CD4-positive, alpha-beta T cell treated with Interleukin-15 for 4 hours (primary cell): ENCODE data around the gene EFCAB13.
"Not testable (repeated sequence)": the region's sequence is repeated elsewhere in the genome, so short reads cannot be mapped to it uniquely, and the experiment has no call there.

Experiments
- DNase-seq: peaks from one replicate; pipeline ENCODE4 v3.0.0-alpha.2; 2020; ENCODE audit warnings: low spot score

EFCAB13 gene

DNA sequence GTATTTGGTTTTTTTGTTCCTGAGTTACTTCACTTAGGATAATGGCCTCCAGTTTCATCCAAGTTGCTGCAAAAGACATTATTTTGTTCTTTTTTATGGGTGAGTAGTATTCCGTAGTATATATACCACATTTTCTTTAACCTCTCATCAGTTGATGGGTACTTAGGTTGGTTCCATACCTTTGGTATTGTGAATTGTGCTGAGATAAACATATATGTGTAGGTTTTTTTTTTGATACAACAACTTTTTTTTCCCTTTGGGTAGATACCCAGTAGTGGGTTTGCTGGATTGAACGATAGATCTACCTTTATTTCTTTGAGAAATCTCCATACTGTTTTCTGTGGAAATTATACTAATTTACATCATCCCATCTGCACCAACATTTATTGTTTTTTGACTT is 6.8 kb downstream of the EFCAB13 start:
- no peak for DNase-seq

DNA sequence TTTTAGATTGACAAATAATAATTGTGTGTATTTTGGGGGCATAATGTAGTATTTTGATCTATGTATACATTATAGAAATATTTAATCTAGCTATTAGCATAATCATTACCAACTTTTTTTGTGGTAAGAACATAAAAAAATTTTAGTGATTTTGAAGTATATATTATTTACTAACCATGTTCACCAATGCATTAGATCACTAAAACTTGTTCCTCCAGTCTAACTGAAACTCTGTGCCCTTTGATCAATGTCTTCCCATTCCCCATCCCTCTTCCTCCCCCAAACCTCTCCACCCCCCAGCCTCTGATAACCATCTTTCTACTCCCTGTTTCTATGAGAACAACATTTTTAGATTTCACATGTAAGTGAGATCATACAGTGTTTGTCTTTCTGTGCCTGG is 8.5 kb downstream of the EFCAB13 start:
- no peak for DNase-seq

- DNase-seq: no peak
Observed at GRCh38 chr17:47335101-47335936, 11.6 kb downstream of the EFCAB13 start.

DNA sequence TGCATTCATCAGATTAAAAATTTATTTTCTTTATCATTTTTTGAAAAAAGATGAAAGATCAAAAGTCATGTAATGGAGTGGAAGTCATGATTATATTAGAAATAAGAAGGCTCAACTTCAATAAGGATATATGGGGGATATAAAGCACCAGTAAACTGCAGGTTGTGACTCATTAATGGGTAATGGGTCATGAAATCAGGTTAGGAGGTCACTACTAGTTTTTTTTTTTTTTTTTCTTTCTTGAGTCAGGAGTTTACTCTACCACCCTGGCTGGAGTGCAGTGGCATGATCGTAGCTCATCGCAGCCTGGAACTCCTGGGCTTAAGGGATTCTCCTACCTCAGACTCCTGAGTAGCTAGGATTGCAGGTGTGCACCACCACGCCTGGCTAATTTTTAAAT is 14.3 kb downstream of the EFCAB13 start:
- DNase-seq: no peak

DNA sequence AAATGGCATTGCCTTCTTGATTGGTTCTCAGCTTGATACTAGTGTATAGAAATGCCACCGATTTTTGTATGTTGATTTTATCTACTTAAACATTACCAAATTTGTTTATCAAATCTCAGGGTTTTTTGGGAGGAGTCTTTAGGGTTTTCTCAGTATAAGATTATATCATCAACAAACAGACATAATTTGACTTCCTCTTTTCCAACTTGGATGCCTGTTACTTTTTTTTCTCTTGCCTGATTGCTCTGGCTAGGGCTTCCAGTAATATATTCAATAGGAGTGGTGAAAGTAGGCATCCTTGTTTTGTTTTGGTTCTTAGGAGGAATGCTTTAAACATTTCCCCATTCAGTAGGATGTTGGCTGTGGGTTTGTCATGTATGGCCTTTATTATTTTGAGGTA is 29.1 kb downstream of the EFCAB13 start:
- DNase-seq: no peak

DNA sequence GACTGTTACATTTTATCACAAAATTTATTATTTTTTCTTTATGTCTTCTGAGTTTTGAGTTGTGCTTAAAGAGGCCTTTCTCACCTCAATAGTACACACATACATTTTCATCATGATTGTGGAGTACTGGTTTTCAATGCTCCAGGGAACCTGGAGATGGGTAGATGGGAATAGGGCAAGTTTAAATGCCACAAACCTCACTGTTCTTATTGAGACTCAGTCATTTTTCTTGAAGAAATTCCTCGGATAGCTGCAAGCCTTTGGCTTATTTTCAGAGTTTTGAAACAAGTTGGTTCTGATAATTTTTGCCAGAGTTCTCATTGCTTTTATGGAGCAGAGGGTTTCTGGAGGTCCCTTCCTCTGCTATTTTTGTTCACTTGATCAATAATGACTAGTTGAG is 34.9 kb downstream of the EFCAB13 start:
- no peak for DNase-seq

- DNase-seq: no peak
Observed at GRCh38 chr17:47363171-47363570, 39.4 kb downstream of the EFCAB13 start.

- DNase-seq: no peak
Observed at GRCh38 chr17:47367257-47367656, 43.5 kb downstream of the EFCAB13 start.

DNA sequence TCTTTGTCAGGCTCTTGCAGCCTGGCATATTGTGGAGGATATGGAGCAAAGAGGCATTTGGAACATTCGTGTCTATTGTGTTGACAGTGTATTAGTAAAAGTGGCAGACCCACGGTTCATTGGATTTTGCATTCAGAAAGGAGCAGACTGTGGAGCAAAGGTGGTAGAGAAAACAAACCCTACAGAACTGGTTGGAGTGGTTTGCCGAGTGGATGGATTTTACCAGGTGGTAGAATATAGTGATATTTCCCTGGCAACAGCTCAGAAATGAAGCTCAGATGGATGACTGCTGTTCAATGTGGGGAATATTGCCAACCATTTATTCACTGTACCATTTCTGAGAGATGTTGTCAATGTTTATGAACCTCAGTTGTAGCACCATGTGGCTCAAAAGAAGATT is 44.5 kb downstream of the EFCAB13 start:
- DNase-seq: no peak

- not testable (repeated sequence) for DNase-seq
Observed at GRCh38 chr17:47370899-47371298, 47.1 kb downstream of the EFCAB13 start.

DNA sequence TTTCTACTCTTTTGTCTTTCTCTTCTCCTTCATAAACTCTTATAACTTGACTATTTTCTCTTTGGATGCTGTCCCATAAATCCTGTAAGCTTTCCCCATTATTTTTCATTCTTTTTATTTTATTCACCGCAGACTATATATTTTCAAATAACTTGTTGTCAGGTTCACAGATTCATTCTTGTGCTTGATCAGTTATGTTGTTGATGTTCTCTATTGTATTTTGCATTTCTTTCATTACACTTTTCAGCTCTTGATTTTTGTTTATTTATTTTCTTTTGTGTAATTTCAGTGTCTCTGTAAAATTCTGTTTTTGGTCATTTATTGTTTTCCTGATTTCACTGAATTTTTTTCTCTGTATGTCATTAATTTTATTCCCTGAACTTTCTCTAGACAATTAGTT is 49.2 kb downstream of the EFCAB13 start:
- DNase-seq: no peak

DNA sequence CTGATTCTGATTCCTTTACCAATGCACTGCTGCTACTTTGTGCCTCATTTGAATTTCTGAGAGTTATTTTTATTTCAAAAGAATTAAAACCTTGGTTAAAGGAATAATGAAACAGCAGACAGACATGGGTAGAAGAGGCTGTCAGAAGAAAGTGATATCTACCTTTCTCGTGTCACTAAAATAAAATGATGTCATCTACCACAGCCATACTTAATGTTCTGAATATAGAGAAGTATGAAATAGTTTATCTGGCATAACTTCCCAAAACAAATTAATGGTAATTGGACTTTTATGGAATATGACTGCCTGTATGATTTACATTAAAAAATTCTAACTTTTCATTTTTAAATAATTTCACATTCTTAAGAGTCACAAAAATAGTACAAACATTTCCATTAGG is 52.5 kb downstream of the EFCAB13 start:
- DNase-seq: no peak

DNA sequence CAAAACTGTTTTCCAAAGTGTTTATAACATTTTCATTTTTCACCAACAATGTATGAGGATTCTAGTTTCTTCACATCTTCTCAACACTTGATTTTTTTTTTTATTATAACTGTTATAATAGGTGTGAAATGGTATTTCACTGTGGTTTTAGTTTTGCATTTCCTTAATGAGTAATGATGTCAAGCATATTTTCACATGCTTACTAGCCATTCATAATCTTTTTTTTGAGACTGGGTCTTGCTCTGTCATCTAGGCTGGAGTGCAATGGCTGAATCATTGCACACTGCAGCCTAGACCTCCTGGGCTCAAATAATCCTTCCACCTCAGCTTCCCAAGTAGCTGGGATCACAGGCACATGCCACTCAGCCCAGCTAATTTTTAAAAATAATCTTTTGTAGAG is 65.1 kb downstream of the EFCAB13 start:
- DNase-seq: no peak

DNA sequence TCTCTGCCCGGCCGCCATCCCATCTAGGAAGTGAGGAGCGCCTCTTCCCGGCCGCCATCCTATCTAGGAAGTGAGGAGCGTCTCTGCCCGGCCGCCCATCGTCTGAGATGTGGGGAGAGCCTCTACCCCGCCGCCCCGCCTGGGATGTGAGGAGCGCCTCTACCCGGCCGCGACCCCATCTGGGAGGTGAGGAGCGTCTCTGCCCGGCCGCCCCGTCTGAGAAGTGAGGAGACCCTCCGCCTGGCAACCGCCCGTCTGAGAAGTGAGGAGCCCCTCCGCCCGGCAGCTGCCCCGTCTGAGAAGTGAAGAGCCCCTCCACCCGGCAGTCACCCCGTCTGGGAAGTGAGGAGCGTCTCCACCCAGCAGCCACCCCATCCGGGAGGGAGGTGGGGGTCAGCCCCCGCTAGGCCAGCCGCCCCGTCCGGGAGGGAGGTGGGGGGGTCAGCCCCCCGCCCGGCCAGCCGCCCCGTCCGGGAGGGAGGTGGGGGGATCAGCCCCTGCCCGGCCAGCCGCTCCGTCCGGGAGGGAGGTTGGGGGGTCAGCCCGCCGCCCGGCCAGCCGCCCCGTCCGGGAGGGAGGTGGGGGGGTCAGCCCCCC is 73.9 kb downstream of the EFCAB13 start:
- not testable (repeated sequence) for DNase-seq

DNA sequence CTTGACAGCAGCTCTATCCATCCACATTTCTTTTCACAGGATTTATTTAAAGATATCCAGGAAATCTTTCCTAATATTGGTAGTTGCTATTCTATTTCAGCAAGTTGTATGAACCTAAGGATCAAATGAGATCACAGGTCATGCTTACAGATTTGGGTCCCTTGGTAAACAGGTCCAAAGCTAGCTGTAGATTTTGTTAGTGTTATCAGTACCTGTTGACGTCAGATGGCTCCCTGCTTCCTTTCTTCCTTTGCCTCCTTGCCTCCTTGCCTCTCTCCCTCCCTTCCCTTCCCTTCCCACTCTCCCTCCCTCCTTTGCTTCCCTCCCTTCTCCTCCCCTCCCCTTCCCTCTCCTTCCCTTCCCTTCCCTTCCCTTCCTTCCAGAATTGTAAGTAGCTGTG is 76.6 kb downstream of the EFCAB13 start:
- DNase-seq: no peak

DNA sequence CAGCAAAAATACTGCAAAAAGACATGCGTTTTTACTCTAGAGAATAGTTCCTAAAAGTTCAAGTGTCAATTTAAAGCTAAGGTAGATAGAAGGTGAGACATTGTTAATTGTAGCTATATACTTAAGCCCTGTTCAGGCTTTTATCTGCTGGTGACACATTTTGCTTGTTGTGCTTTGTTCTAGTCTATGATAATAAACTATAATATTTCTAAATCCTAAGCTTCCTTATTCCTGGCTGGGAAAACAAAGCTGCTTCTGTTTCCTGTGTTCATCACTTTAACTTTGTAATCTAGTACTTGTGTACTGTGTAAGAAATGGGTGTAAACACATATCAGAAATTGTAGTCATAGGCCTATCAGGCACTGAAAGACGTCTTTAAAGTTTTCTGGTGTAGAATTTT is 77.3 kb downstream of the EFCAB13 start:
- DNase-seq: no peak

DNA sequence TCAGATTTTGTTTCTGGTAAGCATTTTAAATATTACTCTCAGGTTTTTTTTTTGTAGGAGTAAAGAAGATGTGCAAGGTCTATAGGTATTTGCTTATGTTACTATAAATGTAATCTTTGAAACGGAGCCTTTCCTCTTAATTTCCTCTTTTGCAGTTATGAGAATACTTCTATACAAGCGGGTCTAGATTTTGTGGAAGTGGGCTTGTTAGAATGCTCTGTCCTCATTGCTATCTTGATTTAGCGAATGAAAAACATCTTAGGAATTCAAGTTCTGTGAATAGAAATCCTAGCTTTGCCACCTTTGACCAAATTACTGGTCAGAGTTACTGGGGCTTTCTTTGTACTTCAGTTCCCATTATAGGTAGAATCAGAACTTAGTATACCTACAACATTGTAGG is 80.3 kb downstream of the EFCAB13 start:
- DNase-seq: no peak

GRCh38 chr17:47404875-47405274 is 81.1 kb downstream of the EFCAB13 start:
- no peak for DNase-seq

- no peak for DNase-seq
Observed at GRCh38 chr17:47413872-47414271, 90.1 kb downstream of the EFCAB13 start.

GRCh38 chr17:47414612-47415011 is 90.9 kb downstream of the EFCAB13 start:
- DNase-seq: no peak

GRCh38 chr17:47423406-47424295 is 99.9 kb downstream of the EFCAB13 start:
- DNase-seq: no peak

DNA sequence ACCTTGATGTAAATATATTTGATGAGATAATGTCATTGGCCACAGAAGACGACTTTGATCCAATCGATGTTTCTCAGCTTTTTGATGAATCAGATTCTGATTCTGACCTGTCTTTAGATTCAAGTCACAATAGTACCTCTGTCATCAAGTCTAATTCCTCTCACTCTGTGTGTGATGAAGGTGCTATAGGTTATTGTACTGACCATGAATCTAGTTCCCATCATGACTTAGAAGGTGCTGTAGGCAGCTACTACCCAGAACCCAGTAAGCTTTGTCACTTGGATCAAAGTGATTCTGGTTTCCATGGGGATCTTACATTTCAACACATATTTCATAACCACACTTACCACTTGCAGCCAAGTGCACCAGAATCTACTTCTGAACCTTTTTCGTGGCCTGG is 101.5 kb downstream of the EFCAB13 start:
- not testable (repeated sequence) for DNase-seq
